H1 (cell line): ENCODE measurements around the gene P3R3URF. TPM values are rescaled to one million over a fixed set of nuclear protein-coding genes. Genes with fewer than 3 reads are reported as not detected.
A peak's percentile ranks its signal among the peaks of the same experiment; 100 is the strongest.

Experiments used
- CTCF ChIA-PET: fragments of 300-600 bp; sonication (Branson Sonifier 250); formaldehyde crosslinking; loops from one replicate; lab custom pipeline; 2021; ENCODE audit not compliant: partially characterized antibody; lab: Charles Lee
- POLR2A ChIA-PET: fragments of 300-600 bp; sonication (Branson Sonifier 250); formaldehyde crosslinking; loops from one replicate; lab custom pipeline; 2021; ENCODE audit warnings: inconsistent platforms; ENCODE audit not compliant: partially characterized antibody; lab: Charles Lee
- DNase-seq, 2 experiments: peaks; one replicate each; pipeline versions ENCODE4 v3.0.0 to v3.0.0-alpha.2; 2010 to 2022; ENCODE audit warnings: low spot score in 2 of 2, low read depth in 1 of 2, mixed read lengths in 1 of 2
- FAIRE-seq: peaks from 2 replicates; lab custom pipeline; 2011; peaks lifted over from hg19 to GRCh38; lab: Jason Lieb, UNC
- H2AFZ ChIP-seq: 2 replicates; pipeline ENCODE4 v1.8.1; 2012; ENCODE audit warnings: low read length, inconsistent platforms
- H2AK5ac ChIP-seq: 2 replicates; pipeline ENCODE4 v1.6.1; 2013; ENCODE audit warnings: low read depth, low read length
- H2BK120ac ChIP-seq: replicated peaks from 2 replicates; pipeline ENCODE3; 2013; ENCODE audit warnings: low read depth, low read length, inconsistent platforms
- H2BK12ac ChIP-seq: 2 replicates; pipeline ENCODE4 v1.6.1; 2013; ENCODE audit warnings: low read depth, low read length
- H2BK15ac ChIP-seq: 2 replicates; pipeline ENCODE4 v1.6.1; 2013; ENCODE audit warnings: low read length
- H2BK20ac ChIP-seq: 2 replicates; pipeline ENCODE4 v1.6.1; 2013; ENCODE audit warnings: low read length
- H2BK5ac ChIP-seq: 2 replicates; pipeline ENCODE4 v1.6.1; 2013; ENCODE audit warnings: low read depth, low read length
- H3K14ac ChIP-seq: 2 replicates; pipeline ENCODE4 v1.6.1; 2013; ENCODE audit warnings: inconsistent platforms; ENCODE audit not compliant: insufficient read length
- H3K18ac ChIP-seq: 2 replicates; pipeline ENCODE4 v1.6.1; 2013; ENCODE audit warnings: low read length; ENCODE audit errors: extremely low read depth
- H3K23ac ChIP-seq: 2 replicates; pipeline ENCODE4 v1.6.1; 2013; ENCODE audit warnings: inconsistent platforms; ENCODE audit not compliant: insufficient read length
- H3K23me2 ChIP-seq: 2 replicates; pipeline ENCODE4 v1.6.1; 2013; ENCODE audit warnings: low read depth, low read length
- H3K27ac ChIP-seq: 2 replicates; pipeline ENCODE4 v1.6.1; 2011; ENCODE audit warnings: low read depth, low read length, inconsistent platforms
- H3K27me3 ChIP-seq, 4 experiments: replicated peaks in 1 of 4; 1 replicate in 1 of 4; 2 replicates in 3 of 4; pipeline versions ENCODE4 v1.6.1 to v1.8.1; 2011 to 2013; ENCODE audit warnings: low read length in 3 of 4, mild to moderate bottlenecking in 3 of 4, inconsistent platforms in 2 of 4, mixed read lengths in 2 of 4, moderate library complexity in 1 of 4; ENCODE audit not compliant: control insufficient read depth in 3 of 4, insufficient read depth in 3 of 4; ENCODE audit errors: extremely low read depth in 1 of 4
- H3K36me3 ChIP-seq, 4 experiments: 2 replicates each; pipeline versions ENCODE4 v1.6.1 to v1.8.1; 2011 to 2013; ENCODE audit warnings: mild to moderate bottlenecking in 4 of 4, low read length in 3 of 4, moderate library complexity in 2 of 4, control low read depth in 1 of 4, inconsistent platforms in 1 of 4; ENCODE audit not compliant: insufficient read depth in 4 of 4, control insufficient read depth in 2 of 4
- H3K4ac ChIP-seq: replicated peaks from 2 replicates; pipeline ENCODE3; 2013; ENCODE audit warnings: low read length, low read depth, mixed read lengths, inconsistent platforms; ENCODE audit not compliant: insufficient read length
- H3K4me1 ChIP-seq, 4 experiments: replicated peaks in 1 of 4; 1 replicate in 1 of 4; 2 replicates in 3 of 4; pipeline versions ENCODE4 v1.6.1 to v1.8.1; 2011 to 2013; ENCODE audit warnings: low read length in 3 of 4, inconsistent platforms in 2 of 4, mixed read lengths in 1 of 4; ENCODE audit not compliant: insufficient read depth in 4 of 4, control insufficient read depth in 3 of 4
- H3K4me2 ChIP-seq, 2 experiments: 2 replicates each; pipeline versions ENCODE4 v1.6.1 to v1.8.1; 2011 to 2013; ENCODE audit warnings: low read depth in 2 of 2, low read length in 2 of 2, control low read depth in 1 of 2, inconsistent platforms in 1 of 2, mild to moderate bottlenecking in 1 of 2; ENCODE audit not compliant: insufficient read depth in 1 of 2
- H3K4me3 ChIP-seq, 4 experiments: fragments of 200-600, 300-600 bp in 1 of 4; sonication (generic), shearing (Covaris generic), sonication (Bioruptor Twin) in 1 of 4; 2 replicates each; pipeline versions ENCODE4 v1.5.1 to v1.8.1; 2011 to 2016; ENCODE audit warnings: low read length in 4 of 4, low read depth in 3 of 4, control low read depth in 2 of 4, inconsistent platforms in 2 of 4, mild to moderate bottlenecking in 2 of 4, mixed read lengths in 1 of 4, moderate library complexity in 1 of 4; ENCODE audit not compliant: insufficient read depth in 2 of 4; ENCODE audit errors: extremely low read depth in 1 of 4
- H3K56ac ChIP-seq: replicated peaks from 2 replicates; pipeline ENCODE3; 2013; ENCODE audit warnings: low read depth, mild to moderate bottlenecking, mixed read lengths, low read length, inconsistent platforms; ENCODE audit not compliant: insufficient read length
- H3K79me1 ChIP-seq: 2 replicates; pipeline ENCODE4 v1.6.1; 2013; ENCODE audit warnings: low read depth, low read length, control low read depth
- H3K79me2 ChIP-seq, 2 experiments: 2 replicates each; pipeline versions ENCODE4 v1.6.1 to v1.8.1; 2012 to 2013; ENCODE audit warnings: low read length in 2 of 2, mild to moderate bottlenecking in 2 of 2, inconsistent platforms in 1 of 2; ENCODE audit not compliant: insufficient read depth in 2 of 2, control insufficient read depth in 1 of 2
- H3K9ac ChIP-seq, 4 experiments: replicated peaks in 1 of 4; 1 replicate in 1 of 4; 2 replicates in 3 of 4; pipeline versions ENCODE4 v1.6.1 to v1.8.1; 2011 to 2013; ENCODE audit warnings: low read depth in 3 of 4, low read length in 3 of 4, control low read depth in 2 of 4, mild to moderate bottlenecking in 2 of 4, moderate library complexity in 2 of 4, inconsistent platforms in 1 of 4; ENCODE audit errors: extremely low read depth in 1 of 4
- H3K9me3 ChIP-seq, 2 experiments: 2 replicates each; pipeline versions ENCODE4 v1.6.1 to v1.8.1; 2012 to 2013; ENCODE audit warnings: mild to moderate bottlenecking in 2 of 2, moderate library complexity in 2 of 2, control low read depth in 1 of 2, inconsistent platforms in 1 of 2, low read depth in 1 of 2, low read length in 1 of 2, mixed read lengths in 1 of 2; ENCODE audit not compliant: insufficient read depth in 2 of 2
- H4K20me1 ChIP-seq, 2 experiments: replicated peaks in 1 of 2; 2 replicates each; pipeline versions ENCODE3 to v1.8.1; 2011 to 2013; ENCODE audit warnings: inconsistent platforms in 2 of 2, low read length in 2 of 2, mild to moderate bottlenecking in 1 of 2; ENCODE audit not compliant: insufficient read depth in 2 of 2, control insufficient read depth in 1 of 2
- H4K5ac ChIP-seq: 2 replicates; pipeline ENCODE4 v1.6.1; 2013; ENCODE audit warnings: low read length, low read depth, mixed read lengths, inconsistent platforms; ENCODE audit not compliant: insufficient read length
- H4K8ac ChIP-seq: 2 replicates; pipeline ENCODE4 v1.8.0; 2013; ENCODE audit warnings: mild to moderate bottlenecking, moderate library complexity, low read length, inconsistent platforms; ENCODE audit not compliant: insufficient read depth; ENCODE audit errors: extremely low read depth
- H4K91ac ChIP-seq: replicated peaks from 2 replicates; pipeline ENCODE3; 2013; ENCODE audit warnings: low read length, mixed read lengths, inconsistent platforms; ENCODE audit not compliant: insufficient read length
- KDM4A ChIP-seq: IDR thresholded peaks from one replicate; pipeline ENCODE4 v1.7.1; 2012; ENCODE audit warnings: low read depth, mild to moderate bottlenecking, moderate library complexity, low read length, inconsistent platforms; ENCODE audit not compliant: severe bottlenecking
- WGBS, 2 experiments: shearing (Covaris generic) in 1 of 2; methylation state at CpG; one replicate each; pipeline versions ENCODE4 v1.1.6 to v1.1.7; 2013 to 2015; ENCODE audit warnings: low lambda C conversion rate in 2 of 2, mixed read lengths in 2 of 2, inconsistent platforms in 1 of 2, low coverage in 1 of 2, missing lambda C conversion rate in 1 of 2; ENCODE audit not compliant: insufficient replicate concordance in 2 of 2, insufficient coverage in 1 of 2, insufficient read length in 1 of 2; ENCODE audit errors: extremely low coverage in 1 of 2, missing lambda C conversion rate in 1 of 2; 5-methylcytosine and 5-hydroxymethylcytosine counted together
- polyA plus RNA-seq, 7 experiments: library from polyadenylated mRNA; depleted of rRNA in 3 of 7; stranded (reverse) in 5 of 7; unstranded in 2 of 7; fragments of >200 nt in 5 of 7; fragments of 200-250 nt in 2 of 7; gene quantifications; 1 replicate in 5 of 7; 2 replicates in 1 of 7; 4 replicates in 1 of 7; pipeline versions ENCODE4 v1.2.1 to v1.2.3, GENCODE V29; 2011 to 2013; ENCODE audit warnings: missing spikeins in 2 of 7, mixed read lengths in 2 of 7
- total RNA-seq: library from RNA; stranded (reverse); fragmentation: NEBNext Ultra II Directional; extraction: Animal tissue kit (Norgen Biotek cat#: 25700); gene quantifications from 2 replicates; pipeline ENCODE4 v1.2.1, GENCODE V29; 2021

The P3R3URF gene
- total and polyA plus RNA-seq, 2 of the 8 experiments (the other 6 are each of a cell fraction or from before 2014, with no cell fraction given) = not detected

DNA sequence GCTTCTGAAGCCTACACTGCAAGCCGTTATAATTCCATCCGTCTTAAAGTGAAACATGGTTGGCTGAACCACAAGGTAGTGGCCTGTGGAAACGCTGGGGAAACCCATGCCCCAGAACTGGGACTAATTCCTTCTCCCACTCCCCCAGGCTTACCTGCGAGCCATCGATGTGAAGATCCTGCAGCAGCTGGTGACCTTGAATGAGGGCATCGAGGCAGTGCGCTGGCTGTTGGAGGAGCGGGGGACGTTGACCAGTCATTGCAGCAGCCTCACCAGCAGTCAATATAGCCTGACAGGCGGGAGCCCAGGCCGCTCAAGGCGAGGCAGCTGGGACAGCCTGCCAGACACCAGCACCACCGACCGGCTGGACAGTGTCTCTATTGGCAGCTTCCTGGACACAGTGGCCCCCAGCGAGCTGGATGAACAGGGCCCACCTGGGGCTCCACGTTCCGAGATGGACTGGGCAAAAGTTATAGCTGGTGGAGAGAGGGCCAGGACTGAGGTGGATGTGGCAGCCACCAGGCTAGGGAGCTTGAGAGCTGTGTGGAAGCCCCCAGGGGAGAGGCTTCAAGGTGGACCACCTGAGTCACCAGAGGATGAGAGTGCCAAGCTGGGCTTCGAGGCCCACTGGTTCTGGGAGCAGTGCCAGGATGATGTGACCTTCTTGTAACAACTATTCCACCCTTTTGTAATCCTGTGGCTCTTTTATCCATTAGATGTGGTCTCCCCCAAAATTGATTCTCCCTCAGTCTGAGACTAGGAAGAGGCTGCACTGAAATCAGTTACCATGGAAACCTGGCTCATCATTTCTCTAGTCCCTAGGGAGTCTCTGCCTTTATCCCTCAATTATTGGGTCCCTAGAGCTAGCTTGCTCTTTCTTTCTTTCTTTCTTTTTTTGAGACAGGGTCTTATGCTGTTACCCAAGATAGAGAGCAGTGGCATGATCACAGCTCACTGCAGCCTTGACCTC is 43.5 kb upstream of the P3R3URF start:
- H2BK20ac ChIP-seq = no peak overlapping the region
- H3K23me2 ChIP-seq = no peaks in the 10 kb centered on the region
- no peaks in the 10 kb centered on the region for H3K79me2 ChIP-seq
- H2BK120ac ChIP-seq = no peak overlapping the region
- H3K4me3 ChIP-seq = no peak overlapping the region
- H4K5ac ChIP-seq = no peak overlapping the region
- H2BK15ac ChIP-seq = 0 out of 2 replicates have a peak overlapping the region, but pooled peaks have one; percentile 61
- no peak overlapping the region for H3K23ac ChIP-seq
- no peak for DNase-seq
- no peak for TF ChIP-seq KDM4A
- TF ChIP-seq, all 59 proteins: peak for 0
- H2AK5ac ChIP-seq = no peak overlapping the region
- peaks cover 3 to 11% (median 7%) of the 10 kb centered on the region in 4 experiments; a peak in 6 of 7 replicates for H3K4me1 ChIP-seq
- H3K4ac ChIP-seq = no peak overlapping the region
- no peak overlapping the region for H3K9ac ChIP-seq
- H2BK5ac ChIP-seq = no peak overlapping the region
- CTCF ChIA-PET = interaction anchor here (0.7 to 1.4 kb wide), 5 partner anchors 9 to 39 kb away, joined by 3 to 4 read pairs (median 3); no protein-coding TSS in a partner anchor
- no peak for FAIRE-seq
- H3K4me2 ChIP-seq = no peak overlapping the region
- H4K20me1 ChIP-seq = no peaks in the 10 kb centered on the region
- H3K18ac ChIP-seq = no peak overlapping the region
- POLR2A ChIA-PET = interaction anchor here (0.8 to 2.4 kb wide), 6 partner anchors 8 to 22 kb away, joined by 3 to 6 read pairs (median 4); partner anchors contain the start of genes LURAP1 and POMGNT1
- H4K8ac ChIP-seq = no peak overlapping the region
- no peak overlapping the region for H2AFZ ChIP-seq
- 94% methylated on average over 18 of the region's 18 CpGs; no CpG with 5 or more reads in 1 of the 2 experiments for WGBS, 2 experiments
- H3K36me3 ChIP-seq = no peaks in the 10 kb centered on the region
- H3K27ac ChIP-seq = no peak overlapping the region
- no peak overlapping the region for H2BK12ac ChIP-seq
- no peak overlapping the region for H3K56ac ChIP-seq
- no peaks in the 10 kb centered on the region for H3K9me3 ChIP-seq
- H4K91ac ChIP-seq = no peak overlapping the region
- H3K14ac ChIP-seq = no peak overlapping the region
- H3K79me1 ChIP-seq = no peaks in the 10 kb centered on the region
- H3K27me3 ChIP-seq = no peaks in the 10 kb centered on the region
